Kidney epithelial cell (primary cell): ENCODE results near the gene AOPEP. TPM values are rescaled to one million over a fixed set of nuclear protein-coding genes. Genes with fewer than 3 reads are reported as not detected.

Experiments
- DNase-seq: peaks from one replicate; pipeline ENCODE4 v3.0.0-alpha.2; 2010; ENCODE audit warnings: low read depth
- H3K27me3 ChIP-seq: 2 replicates; pipeline ENCODE4 v1.6.0; 2011; ENCODE audit warnings: low read length; ENCODE audit not compliant: control insufficient read depth, insufficient read depth
- H3K36me3 ChIP-seq: 2 replicates; pipeline ENCODE4 v1.5.1; 2011; ENCODE audit warnings: low read length; ENCODE audit not compliant: control insufficient read depth, insufficient read depth
- H3K4me3 ChIP-seq: 2 replicates; pipeline ENCODE4 v1.5.1; 2011; ENCODE audit warnings: low read depth, mild to moderate bottlenecking, control low read depth, low read length
- CTCF ChIP-seq: IDR thresholded peaks from 2 replicates; pipeline ENCODE4 v1.5.1; 2011; ENCODE audit warnings: mild to moderate bottlenecking, moderate library complexity, low read length, control low read depth, inconsistent platforms; ENCODE audit not compliant: insufficient read depth, poor library complexity, severe bottlenecking
- total RNA-seq: library from RNA; depleted of rRNA; stranded (reverse); fragments of >200 nt; gene quantifications from 2 replicates; pipeline ENCODE4 v1.2.3, GENCODE V29; 2015

AOPEP gene
- total RNA-seq, 1 donor from 2014 or later, result 17.4 TPM

DNA sequence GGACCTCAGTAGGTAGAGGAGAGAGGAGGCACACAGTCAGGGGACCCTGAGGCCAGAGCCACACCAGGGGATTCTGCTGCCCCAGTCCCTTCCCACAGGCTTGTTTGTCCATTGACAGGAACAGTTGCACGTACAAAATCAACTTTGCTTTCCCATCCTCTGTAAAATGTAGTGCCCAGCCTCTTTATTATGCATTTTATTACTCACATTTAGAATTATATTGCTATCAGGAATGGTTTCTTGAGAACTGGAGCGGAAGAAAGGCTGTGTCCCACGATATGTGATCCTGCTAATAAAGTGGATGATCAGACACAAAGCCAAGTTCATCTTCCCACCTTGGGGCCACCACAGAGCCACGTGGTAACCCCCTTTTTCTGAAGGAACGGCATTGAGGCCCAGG, 313.6 kb downstream of the AOPEP start:
- Histone ChIP-seq H3K36me3 (peaks cover 3% of the 10 kb centered on the region), H3K27me3 (no peaks in the 10 kb centered on the region), H3K4me3 (no peak overlapping the region)
- no peak for TF ChIP-seq CTCF
- DNase-seq, result no peak

DNA sequence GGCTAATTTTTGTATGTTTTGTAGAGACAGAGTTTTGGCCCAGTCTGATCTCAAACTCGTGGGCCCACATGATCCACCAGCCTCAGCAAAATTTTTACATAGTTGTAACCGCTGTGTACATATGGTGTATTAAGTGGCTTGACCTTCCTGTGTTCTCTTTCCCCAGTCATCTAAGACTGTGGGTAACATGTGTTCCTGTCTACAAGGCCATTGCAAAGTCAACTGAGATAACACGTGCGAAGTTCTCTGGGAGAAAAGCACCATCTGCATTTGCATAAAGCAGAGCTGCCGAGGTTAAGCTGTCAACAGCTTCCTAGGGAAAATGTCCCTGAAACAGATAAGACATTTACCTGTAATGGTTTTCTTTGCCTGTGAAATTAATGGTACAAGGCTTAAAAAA, 317.3 kb downstream of the AOPEP start:
- no peak for DNase-seq
- H3K27me3 ChIP-seq, result no peaks in the 10 kb centered on the region
- TF ChIP-seq CTCF, result no peak
- no peak overlapping the region for H3K4me3 ChIP-seq
- H3K36me3 ChIP-seq, result peaks cover 3% of the 10 kb centered on the region

DNA sequence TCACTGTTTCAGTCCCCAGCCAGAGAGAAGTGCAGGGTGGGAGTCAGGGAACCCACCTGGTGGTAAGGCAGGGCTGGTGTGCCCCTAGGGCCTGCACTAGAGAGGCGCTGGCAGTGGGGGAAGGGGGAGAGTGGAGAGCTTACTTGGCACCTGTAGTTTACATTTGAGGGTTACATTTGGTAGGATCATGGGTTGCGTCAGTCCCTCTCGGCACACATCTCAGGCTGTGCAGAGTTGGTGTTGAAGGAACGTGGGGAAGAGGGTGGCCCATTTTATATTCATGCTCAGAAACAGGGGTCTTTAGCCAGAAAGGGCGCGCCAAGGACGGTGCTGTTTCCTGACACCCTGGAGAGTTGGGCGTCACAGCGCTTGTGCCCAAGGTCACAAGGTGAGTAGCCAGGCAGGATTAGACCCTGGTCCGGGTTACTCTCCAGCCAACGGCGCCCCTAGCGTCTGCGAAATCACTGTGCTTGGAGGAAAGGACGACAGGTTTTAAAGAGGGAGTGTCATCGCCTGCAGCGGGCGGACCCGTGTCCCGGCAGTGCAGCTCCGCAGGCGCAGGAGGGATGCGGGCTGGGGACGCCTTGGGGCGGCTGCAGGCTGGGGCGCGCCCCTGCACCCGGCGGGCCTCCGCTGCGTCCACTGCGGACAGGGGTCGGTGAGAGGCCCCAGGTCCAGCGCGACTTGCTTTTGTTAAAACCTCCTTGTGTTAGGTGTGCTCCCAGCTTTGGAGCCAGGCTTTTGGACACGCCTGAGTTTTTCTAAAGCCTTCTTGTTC, 318.4 kb downstream of the AOPEP start:
- Histone ChIP-seq H3K4me3 (no peak overlapping the region), H3K27me3 (no peaks in the 10 kb centered on the region), H3K36me3 (peaks cover 3% of the 10 kb centered on the region)
- TF ChIP-seq CTCF, result peak; percentile 40
- no peak for DNase-seq

GRCh38 chr9:95045751-95046150, 319.3 kb downstream of the AOPEP start:
- no peak for DNase-seq
- no peaks in the 10 kb centered on the region for H3K27me3 ChIP-seq
- H3K36me3 ChIP-seq, result peaks cover 3% of the 10 kb centered on the region
- no peak for TF ChIP-seq CTCF
- H3K4me3 ChIP-seq, result no peak overlapping the region

GRCh38 chr9:95047452-95048224, 321.1 kb downstream of the AOPEP start:
- no peak overlapping the region for H3K4me3 ChIP-seq
- peaks cover 3% of the 10 kb centered on the region for H3K36me3 ChIP-seq
- no peak for DNase-seq
- H3K27me3 ChIP-seq, result no peaks in the 10 kb centered on the region
- no peak for TF ChIP-seq CTCF
